Esophagus squamous epithelium (tissue), 5 donors: Measurements from ENCODE around the gene TOX2. TPM values are rescaled to one million over a fixed set of nuclear protein-coding genes. Genes with fewer than 3 reads are reported as not detected.

Source experiments
- DNase-seq: peaks from one replicate; lab custom pipeline; 2025; lab: John Stamatoyannopoulos, UW
- H3K27ac ChIP-seq, 4 donors: fragments of 200-600 bp; sonication (generic); one replicate each; pipeline ENCODE4 v1.5.1; 2016 to 2019; ENCODE audit warnings: mild to moderate bottlenecking in 1 of 4
- H3K27me3 ChIP-seq, 4 donors: fragments of 200-600 bp; sonication (generic); 1 replicate in 3 of 4; 2 replicates in 1 of 4; pipeline versions ENCODE4 v1.5.1 to v1.6.0; 2017 to 2021; ENCODE audit warnings: antibody characterized with exemption in 1 of 4
- H3K36me3 ChIP-seq, 3 donors: fragments of 200-600 bp; sonication (generic); one replicate each; pipeline ENCODE4 v1.5.1; 2016 to 2019
- H3K4me1 ChIP-seq, 3 donors: fragments of 200-600 bp; sonication (generic); one replicate each; pipeline ENCODE4 v1.5.1; 2017 to 2019
- H3K4me3 ChIP-seq, 4 donors: fragments of 200-600 bp; sonication (generic); 1 replicate in 3 of 4; 2 replicates in 1 of 4; pipeline ENCODE4 v1.5.1; 2016 to 2019; ENCODE audit warnings: mild to moderate bottlenecking in 2 of 4, moderate library complexity in 1 of 4
- H3K9me3 ChIP-seq, 3 donors: fragments of 200-600 bp; sonication (generic); one replicate each; pipeline ENCODE4 v1.5.1; 2016 to 2019
- POLR2A ChIP-seq, 4 donors: fragments of 450-650 bp; IDR thresholded peaks; one replicate each; pipeline ENCODE4 v1.6.1; 2017; ENCODE audit warnings: antibody characterized with exemption in 4 of 4, mild to moderate bottlenecking in 4 of 4, moderate library complexity in 3 of 4
- WGBS, 2 donors: methylation state at CpG; one replicate each; pipeline ENCODE4 v1.1.5; 2018; 5-methylcytosine and 5-hydroxymethylcytosine counted together
- intact Hi-C: fragments of 100-400 bp; cut with DNase I; formaldehyde crosslinking; loops from one replicate; pipeline ENCODE4 v1.15.0; 2022
- total RNA-seq, 4 donors: library from RNA; depleted of rRNA; stranded (reverse); fragments of >200 nt; gene quantifications; one replicate each; pipeline ENCODE4 v1.1.0, GENCODE V29; 2016
- TF ChIP-seq, protein P1 (sequence below), 6 experiments: fragments of 450-650 bp in 4 of 6; fragments of 200-600 bp in 2 of 6; sonication (generic) in 2 of 6; IDR thresholded peaks; one replicate each; pipeline ENCODE4 v1.5.1; 2016 to 2019; ENCODE audit warnings: antibody characterized with exemption in 6 of 6, mild to moderate bottlenecking in 4 of 6, moderate library complexity in 4 of 6
- donor health status: DM: yes; HTN: yes; CAD: no.

Gene TOX2
- total RNA-seq, 4 donors from 2014 or later = 0.99 to 22.9 (median 3.1) TPM

DNA sequence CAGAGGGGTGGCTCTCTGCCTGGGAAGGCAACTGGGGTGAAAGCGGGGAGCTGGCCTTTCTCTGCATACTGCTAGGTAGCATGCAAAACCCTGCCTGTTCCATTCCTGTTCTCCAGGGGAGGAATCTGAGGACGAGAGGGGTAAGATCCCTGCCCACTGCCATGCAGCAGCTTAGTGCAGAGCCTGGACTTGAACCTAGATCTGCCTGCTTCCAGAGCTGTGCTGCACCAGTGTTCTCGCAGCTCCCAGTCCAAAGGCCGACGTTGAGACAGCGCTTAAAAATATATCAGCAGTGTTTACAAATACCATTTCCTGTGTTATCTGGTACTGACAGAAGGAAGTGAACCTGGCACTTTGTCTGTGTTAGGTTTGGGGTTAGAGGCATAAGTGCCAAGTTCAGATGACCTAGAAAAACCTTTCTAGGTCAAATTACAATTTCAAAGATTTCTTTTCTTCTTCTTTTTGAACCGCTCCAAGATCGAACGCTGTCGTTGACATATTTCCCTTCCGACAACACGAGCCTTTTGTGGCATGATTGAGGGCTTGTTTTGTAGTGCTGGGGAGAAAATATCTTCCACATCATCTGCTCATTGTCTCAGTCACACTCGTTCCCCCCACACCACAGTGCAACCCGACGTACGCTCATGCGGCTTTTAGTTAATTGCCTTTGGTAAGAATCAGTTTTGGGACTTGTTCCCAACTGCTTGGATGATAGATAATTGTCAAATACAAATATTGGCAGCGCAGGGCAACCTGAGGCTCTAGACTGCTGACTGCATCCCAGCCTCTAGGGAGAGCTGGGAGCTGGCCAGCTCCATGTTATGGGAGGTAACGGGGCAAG, 44.6 kb downstream of the TOX2 start:
- no peak for TF ChIP-seq POLR2A (IDR thresholded peaks at IDR 0.05)
- peak overlapping the region in 2 of 4 donors; percentile 18 to 28 for H3K27ac ChIP-seq
- H3K27me3 ChIP-seq = peaks cover 0 to 7% (median 0%) of the 10 kb centered on the region in 4 donors
- H3K4me3 ChIP-seq = peak overlapping the region in 1 of 4 donors; percentile 21
- H3K9me3 ChIP-seq = no peaks in the 10 kb centered on the region
- intact Hi-C loops = no loop called here
- DNase-seq = no peak
- H3K36me3 ChIP-seq = no peaks in the 10 kb centered on the region
- peaks cover 28 to 66% (median 42%) of the 10 kb centered on the region in 3 donors for H3K4me1 ChIP-seq
- 7 to 36% methylated on average over 15 to 18 of the region's 19 CpGs for WGBS, 2 donors

DNA sequence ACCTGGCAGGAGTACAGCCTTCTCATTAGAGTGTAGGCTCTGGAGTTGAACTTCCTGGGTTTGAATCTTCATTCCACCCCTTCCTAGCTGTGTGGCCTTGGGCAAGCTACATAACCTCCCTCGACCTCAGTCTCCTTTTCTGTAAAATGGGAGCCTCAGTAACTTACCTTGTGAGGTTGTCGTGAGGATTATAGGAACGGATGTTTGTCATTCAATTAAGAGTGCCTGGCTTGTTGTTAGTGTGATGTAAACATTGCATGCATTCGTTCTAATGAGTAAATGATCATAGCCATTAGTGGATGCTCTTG, 45.2 kb downstream of the TOX2 start:
- Histone ChIP-seq H3K4me1 (peaks cover 23 to 64% (median 36%) of the 10 kb centered on the region in 3 donors), H3K27ac (peak overlapping the region in 2 of 4 donors; percentile 18 to 28), H3K36me3 (no peaks in the 10 kb centered on the region), H3K9me3 (no peaks in the 10 kb centered on the region), H3K4me3 (peak overlapping the region in 1 of 4 donors; percentile 21), H3K27me3 (peaks cover 0 to 7% (median 0%) of the 10 kb centered on the region in 4 donors)
- WGBS, 2 donors = 46 to 50% methylated on average over 1 to 4 of the region's 4 CpGs
- intact Hi-C loops = no loop called here
- TF ChIP-seq, protein P1, sequence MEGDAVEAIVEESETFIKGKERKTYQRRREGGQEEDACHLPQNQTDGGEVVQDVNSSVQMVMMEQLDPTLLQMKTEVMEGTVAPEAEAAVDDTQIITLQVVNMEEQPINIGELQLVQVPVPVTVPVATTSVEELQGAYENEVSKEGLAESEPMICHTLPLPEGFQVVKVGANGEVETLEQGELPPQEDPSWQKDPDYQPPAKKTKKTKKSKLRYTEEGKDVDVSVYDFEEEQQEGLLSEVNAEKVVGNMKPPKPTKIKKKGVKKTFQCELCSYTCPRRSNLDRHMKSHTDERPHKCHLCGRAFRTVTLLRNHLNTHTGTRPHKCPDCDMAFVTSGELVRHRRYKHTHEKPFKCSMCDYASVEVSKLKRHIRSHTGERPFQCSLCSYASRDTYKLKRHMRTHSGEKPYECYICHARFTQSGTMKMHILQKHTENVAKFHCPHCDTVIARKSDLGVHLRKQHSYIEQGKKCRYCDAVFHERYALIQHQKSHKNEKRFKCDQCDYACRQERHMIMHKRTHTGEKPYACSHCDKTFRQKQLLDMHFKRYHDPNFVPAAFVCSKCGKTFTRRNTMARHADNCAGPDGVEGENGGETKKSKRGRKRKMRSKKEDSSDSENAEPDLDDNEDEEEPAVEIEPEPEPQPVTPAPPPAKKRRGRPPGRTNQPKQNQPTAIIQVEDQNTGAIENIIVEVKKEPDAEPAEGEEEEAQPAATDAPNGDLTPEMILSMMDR (IDR thresholded peaks at IDR 0.05) = no peak
- TF ChIP-seq POLR2A (IDR thresholded peaks at IDR 0.05) = no peak
- DNase-seq = no peak

DNA sequence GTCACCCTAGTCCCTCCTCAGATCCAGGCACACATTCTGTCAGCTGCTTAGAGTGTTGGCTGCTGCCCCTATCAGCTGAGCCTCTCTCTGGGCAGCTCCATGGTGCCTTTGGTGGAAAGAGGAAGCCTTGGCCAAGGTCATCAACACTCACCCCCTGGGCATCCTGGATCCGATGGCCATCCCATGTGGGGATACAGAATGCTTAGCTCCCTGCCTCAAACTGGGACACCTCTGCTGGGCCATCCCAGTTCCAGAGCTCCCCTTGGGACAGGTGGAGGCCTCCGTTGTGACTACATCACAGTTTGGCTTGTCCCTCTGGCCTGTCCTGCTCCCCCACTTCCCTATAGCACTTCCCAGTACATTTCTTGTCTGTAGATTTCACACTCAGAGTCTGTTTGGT, 45.6 kb downstream of the TOX2 start:
- no peak for DNase-seq
- WGBS, 2 donors = 78% methylated on average over 1 of the region's 2 CpGs; no CpG with 5 or more reads in 1 of the 2 donors
- Histone ChIP-seq H3K4me3 (no peak overlapping the region), H3K27ac (no peak overlapping the region), H3K4me1 (peaks cover 20 to 60% (median 33%) of the 10 kb centered on the region in 3 donors), H3K27me3 (peaks cover 0 to 7% (median 0%) of the 10 kb centered on the region in 4 donors), H3K36me3 (no peaks in the 10 kb centered on the region), H3K9me3 (no peaks in the 10 kb centered on the region)
- no peak for TF ChIP-seq POLR2A (IDR thresholded peaks at IDR 0.05)
- TF ChIP-seq, protein P1 (IDR thresholded peaks at IDR 0.05) = no peak
- intact Hi-C loops = no loop called here

DNA sequence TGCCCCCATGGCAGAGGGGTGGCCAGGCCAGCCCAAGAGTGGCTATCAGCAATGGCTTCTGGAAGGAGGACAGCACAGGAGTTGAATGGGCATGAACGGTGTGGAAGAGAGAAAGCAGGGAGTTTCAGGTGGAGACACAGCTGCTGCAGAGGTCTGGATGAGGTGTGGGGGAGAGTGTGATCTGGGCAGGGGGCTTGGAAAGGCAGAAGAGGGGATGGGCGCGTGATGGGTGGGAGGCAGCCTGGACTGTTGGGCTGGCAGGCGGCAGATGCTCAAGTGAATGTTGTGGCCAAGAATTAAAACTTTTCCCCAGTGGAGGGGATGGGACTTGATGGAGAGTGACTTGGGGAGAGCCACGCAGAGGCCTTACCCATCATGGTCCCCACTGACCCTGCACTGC, 46.5 kb downstream of the TOX2 start:
- TF ChIP-seq, protein P1 (IDR thresholded peaks at IDR 0.05) = no peak
- TF ChIP-seq POLR2A (IDR thresholded peaks at IDR 0.05) = no peak
- Histone ChIP-seq H3K27me3 (peaks cover 0 to 7% (median 0%) of the 10 kb centered on the region in 4 donors), H3K4me3 (no peak overlapping the region), H3K4me1 (peaks cover 11 to 51% (median 24%) of the 10 kb centered on the region in 3 donors), H3K27ac (no peak overlapping the region), H3K36me3 (no peaks in the 10 kb centered on the region), H3K9me3 (no peaks in the 10 kb centered on the region)
- WGBS, 2 donors = 92 to 100% methylated on average over 5 of the region's 5 CpGs
- intact Hi-C loops = no loop called here
- no peak for DNase-seq

DNA sequence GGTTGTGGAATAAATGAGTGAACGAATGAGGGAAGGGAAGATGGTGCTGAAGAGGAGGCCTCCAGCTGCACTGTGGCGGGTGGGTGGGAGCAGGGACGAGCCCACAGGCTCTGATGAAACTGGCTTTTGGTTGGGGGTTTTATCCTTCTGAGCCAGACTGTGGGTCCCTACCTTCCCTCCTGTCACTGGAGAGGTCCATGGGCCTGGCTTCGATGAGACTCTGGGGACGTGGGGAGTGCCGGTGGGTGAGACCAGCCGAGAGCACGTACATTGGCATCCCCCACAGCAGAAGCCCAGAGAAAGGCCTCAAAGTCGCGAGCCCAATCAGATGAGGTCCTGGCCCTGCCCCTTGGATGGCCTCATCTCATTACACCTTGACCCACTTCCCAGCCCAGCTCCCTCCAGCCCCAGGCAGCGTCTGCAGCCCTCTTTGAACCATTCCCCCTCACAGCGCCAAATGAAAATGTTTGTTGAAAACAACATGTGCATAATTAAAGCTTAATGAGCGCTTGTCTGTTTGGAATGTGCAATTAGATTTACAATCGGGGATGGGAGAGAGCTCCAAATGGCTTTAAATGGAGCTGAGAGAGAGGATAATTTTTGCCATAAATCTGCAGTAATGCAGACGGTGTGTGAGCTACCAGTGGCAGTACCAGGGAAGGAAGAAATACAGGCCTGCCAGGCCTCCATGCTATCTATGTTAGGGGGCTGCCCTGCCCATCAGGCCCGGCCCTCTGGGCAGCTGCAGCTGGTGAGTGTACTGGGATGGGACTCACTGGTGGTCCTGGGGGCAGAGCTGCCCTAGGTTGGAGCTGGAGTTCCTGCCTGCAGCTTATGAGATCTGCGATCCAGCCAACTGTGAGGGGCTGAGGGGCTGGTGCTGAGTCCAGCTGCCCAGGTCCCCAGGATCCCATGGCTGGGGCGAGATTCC, 47.2 kb downstream of the TOX2 start:
- DNase-seq = no peak
- Histone ChIP-seq H3K36me3 (no peaks in the 10 kb centered on the region), H3K27ac (no peak overlapping the region), H3K27me3 (peaks cover 0 to 7% (median 0%) of the 10 kb centered on the region in 4 donors), H3K4me3 (no peak overlapping the region), H3K4me1 (peaks cover 11 to 45% (median 22%) of the 10 kb centered on the region in 3 donors), H3K9me3 (no peaks in the 10 kb centered on the region)
- intact Hi-C loops = no loop called here
- TF ChIP-seq POLR2A (IDR thresholded peaks at IDR 0.05) = no peak
- TF ChIP-seq, protein P1 (IDR thresholded peaks at IDR 0.05) = no peak
- 90 to 95% methylated on average over 16 to 17 of the region's 18 CpGs for WGBS, 2 donors
